HCT116 (cell line): ENCODE results near the gene CLDN17.

Source experiments
- CBX3 ChIP-seq: IDR thresholded peaks from 2 replicates; pipeline ENCODE4 v1.6.1; 2012; ENCODE audit warnings: low read depth
- EGR1 ChIP-seq: IDR thresholded peaks from 2 replicates; pipeline ENCODE4 v1.6.1; 2012; ENCODE audit warnings: low read depth
- ELF1 ChIP-seq: IDR thresholded peaks from 2 replicates; pipeline ENCODE4 v1.6.1; 2012; ENCODE audit warnings: low read depth, borderline replicate concordance
- EZH2 ChIP-seq: fragments of 200-600 bp; sonication (generic); IDR thresholded peaks from 2 replicates; pipeline ENCODE4 v1.6.1; 2017; ENCODE audit warnings: antibody characterized with exemption, mixed run types
- EZH2phosphoT487 ChIP-seq: fragments of 200-600 bp; IDR thresholded peaks from 2 replicates; pipeline ENCODE4 v1.6.1; 2018; ENCODE audit warnings: antibody characterized with exemption, borderline replicate concordance
- POLR2A ChIP-seq: IDR thresholded peaks from 2 replicates; pipeline ENCODE4 v1.7.0; 2011; ENCODE audit warnings: borderline replicate concordance; ENCODE audit not compliant: insufficient read depth, insufficient read length; ENCODE audit errors: extremely low read depth
- POLR2AphosphoS5 ChIP-seq: IDR thresholded peaks from 2 replicates; pipeline ENCODE4 v1.6.1; 2011; ENCODE audit warnings: mild to moderate bottlenecking, low read depth, low read length, moderate library complexity
- RAD21 ChIP-seq: IDR thresholded peaks from 2 replicates; pipeline ENCODE4 v1.6.1; 2012; ENCODE audit warnings: low read depth, mild to moderate bottlenecking
- SIN3A ChIP-seq: IDR thresholded peaks from 2 replicates; pipeline ENCODE4 v1.6.1; 2012; ENCODE audit warnings: low read depth
- TCF7L2 ChIP-seq: IDR thresholded peaks from 2 replicates; pipeline ENCODE4 v1.7.0; 2011; ENCODE audit warnings: borderline replicate concordance, inconsistent platforms; ENCODE audit not compliant: insufficient read depth, insufficient read length; ENCODE audit errors: extremely low read depth
- TF ChIP-seq, protein P1 (sequence below), 3 experiments: fragments of 200-600 bp in 1 of 3; sonication (generic) in 1 of 3; IDR thresholded peaks in 2 of 3; conservative IDR thresholded peaks in 1 of 3; 2 replicates each; pipeline ENCODE4 v1.5.1; 2012 to 2017; ENCODE audit warnings: low read depth in 2 of 3, low read length in 2 of 3, antibody characterized with exemption in 1 of 3, borderline replicate concordance in 1 of 3, control low read depth in 1 of 3, mild to moderate bottlenecking in 1 of 3, mixed read lengths in 1 of 3, mixed run types in 1 of 3, moderate library complexity in 1 of 3; ENCODE audit not compliant: insufficient read depth in 1 of 3
- TF ChIP-seq, protein P2 (sequence below): IDR thresholded peaks from 2 replicates; pipeline ENCODE4 v1.6.1; 2012; ENCODE audit warnings: low read depth
- TF ChIP-seq, protein P3 (sequence below): IDR thresholded peaks from 2 replicates; pipeline ENCODE4 v1.6.1; 2012

DNA sequence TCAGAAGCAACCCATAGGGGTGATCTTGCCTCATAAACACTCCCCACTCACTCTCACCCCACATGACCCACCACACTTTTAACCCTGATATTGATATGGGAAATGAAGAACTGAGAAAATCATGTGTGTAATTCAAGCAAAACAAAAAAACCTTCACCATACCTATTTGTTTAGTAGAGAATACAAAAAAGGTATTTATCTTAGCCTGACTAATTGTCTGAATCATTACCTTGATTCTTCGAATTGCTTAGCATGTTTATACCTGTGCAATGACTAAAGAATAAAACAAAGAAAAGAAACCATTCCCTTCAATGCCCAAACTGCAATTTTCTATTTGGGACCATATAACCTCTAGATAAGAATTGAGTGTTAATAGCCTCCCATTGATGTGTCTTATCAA lies 1.8 kb downstream of the CLDN17 start:
- TF ChIP-seq, protein P1, sequence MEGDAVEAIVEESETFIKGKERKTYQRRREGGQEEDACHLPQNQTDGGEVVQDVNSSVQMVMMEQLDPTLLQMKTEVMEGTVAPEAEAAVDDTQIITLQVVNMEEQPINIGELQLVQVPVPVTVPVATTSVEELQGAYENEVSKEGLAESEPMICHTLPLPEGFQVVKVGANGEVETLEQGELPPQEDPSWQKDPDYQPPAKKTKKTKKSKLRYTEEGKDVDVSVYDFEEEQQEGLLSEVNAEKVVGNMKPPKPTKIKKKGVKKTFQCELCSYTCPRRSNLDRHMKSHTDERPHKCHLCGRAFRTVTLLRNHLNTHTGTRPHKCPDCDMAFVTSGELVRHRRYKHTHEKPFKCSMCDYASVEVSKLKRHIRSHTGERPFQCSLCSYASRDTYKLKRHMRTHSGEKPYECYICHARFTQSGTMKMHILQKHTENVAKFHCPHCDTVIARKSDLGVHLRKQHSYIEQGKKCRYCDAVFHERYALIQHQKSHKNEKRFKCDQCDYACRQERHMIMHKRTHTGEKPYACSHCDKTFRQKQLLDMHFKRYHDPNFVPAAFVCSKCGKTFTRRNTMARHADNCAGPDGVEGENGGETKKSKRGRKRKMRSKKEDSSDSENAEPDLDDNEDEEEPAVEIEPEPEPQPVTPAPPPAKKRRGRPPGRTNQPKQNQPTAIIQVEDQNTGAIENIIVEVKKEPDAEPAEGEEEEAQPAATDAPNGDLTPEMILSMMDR (IDR thresholded peaks at IDR 0.05 in 2 of 3, conservative IDR thresholded peaks at IDR 0.05 in 1 of 3; ENCODE audit: borderline replicate concordance in 1 of 3, insufficient read depth in 1 of 3, low read depth in 2 of 3, low read length in 2 of 3) = no peak
- TF ChIP-seq, protein P2, sequence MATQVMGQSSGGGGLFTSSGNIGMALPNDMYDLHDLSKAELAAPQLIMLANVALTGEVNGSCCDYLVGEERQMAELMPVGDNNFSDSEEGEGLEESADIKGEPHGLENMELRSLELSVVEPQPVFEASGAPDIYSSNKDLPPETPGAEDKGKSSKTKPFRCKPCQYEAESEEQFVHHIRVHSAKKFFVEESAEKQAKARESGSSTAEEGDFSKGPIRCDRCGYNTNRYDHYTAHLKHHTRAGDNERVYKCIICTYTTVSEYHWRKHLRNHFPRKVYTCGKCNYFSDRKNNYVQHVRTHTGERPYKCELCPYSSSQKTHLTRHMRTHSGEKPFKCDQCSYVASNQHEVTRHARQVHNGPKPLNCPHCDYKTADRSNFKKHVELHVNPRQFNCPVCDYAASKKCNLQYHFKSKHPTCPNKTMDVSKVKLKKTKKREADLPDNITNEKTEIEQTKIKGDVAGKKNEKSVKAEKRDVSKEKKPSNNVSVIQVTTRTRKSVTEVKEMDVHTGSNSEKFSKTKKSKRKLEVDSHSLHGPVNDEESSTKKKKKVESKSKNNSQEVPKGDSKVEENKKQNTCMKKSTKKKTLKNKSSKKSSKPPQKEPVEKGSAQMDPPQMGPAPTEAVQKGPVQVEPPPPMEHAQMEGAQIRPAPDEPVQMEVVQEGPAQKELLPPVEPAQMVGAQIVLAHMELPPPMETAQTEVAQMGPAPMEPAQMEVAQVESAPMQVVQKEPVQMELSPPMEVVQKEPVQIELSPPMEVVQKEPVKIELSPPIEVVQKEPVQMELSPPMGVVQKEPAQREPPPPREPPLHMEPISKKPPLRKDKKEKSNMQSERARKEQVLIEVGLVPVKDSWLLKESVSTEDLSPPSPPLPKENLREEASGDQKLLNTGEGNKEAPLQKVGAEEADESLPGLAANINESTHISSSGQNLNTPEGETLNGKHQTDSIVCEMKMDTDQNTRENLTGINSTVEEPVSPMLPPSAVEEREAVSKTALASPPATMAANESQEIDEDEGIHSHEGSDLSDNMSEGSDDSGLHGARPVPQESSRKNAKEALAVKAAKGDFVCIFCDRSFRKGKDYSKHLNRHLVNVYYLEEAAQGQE = no peak
- no peak for TF ChIP-seq POLR2A
- no peak for TF ChIP-seq SIN3A
- TF ChIP-seq ELF1 = no peak
- no peak for TF ChIP-seq RAD21
- TF ChIP-seq POLR2AphosphoS5 = no peak
- TF ChIP-seq EZH2 = no peak
- no peak for TF ChIP-seq EZH2phosphoT487
- TF ChIP-seq, protein P3, sequence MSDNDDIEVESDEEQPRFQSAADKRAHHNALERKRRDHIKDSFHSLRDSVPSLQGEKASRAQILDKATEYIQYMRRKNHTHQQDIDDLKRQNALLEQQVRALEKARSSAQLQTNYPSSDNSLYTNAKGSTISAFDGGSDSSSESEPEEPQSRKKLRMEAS = no peak
- no peak for TF ChIP-seq CBX3
- no peak for TF ChIP-seq EGR1
- no peak for TF ChIP-seq TCF7L2
